Stimulated activated CD4-positive, alpha-beta T cell treated with anti-CD3 and anti-CD28 coated beads, Interleukin-2, amount 100 ng/mL, for 24 hours (primary cell): Measurements from ENCODE around the gene TBX4.
"Not testable (repeated sequence)": the region's sequence is repeated elsewhere in the genome, so short reads cannot be mapped to it uniquely, and the experiment has no call there.

Source experiments
- DNase-seq, 2 donors: peaks; one replicate each; pipeline ENCODE4 v3.0.0-alpha.2; 2020

The TBX4 gene

GRCh38 chr17:61431594-61432311 is 20.5 kb upstream of the TBX4 start:
- no peak for DNase-seq

- DNase-seq, result no peak
Measured at GRCh38 chr17:61436273-61436672, 15.9 kb upstream of the TBX4 start.

GRCh38 chr17:61436995-61437704 is 15.1 kb upstream of the TBX4 start:
- no peak for DNase-seq

GRCh38 chr17:61440697-61441096 is 11.5 kb upstream of the TBX4 start:
- no peak for DNase-seq

GRCh38 chr17:61441507-61441906 is 10.7 kb upstream of the TBX4 start:
- DNase-seq, result not testable (repeated sequence)

- no peak for DNase-seq
Measured at GRCh38 chr17:61442136-61442775, 10.0 kb upstream of the TBX4 start.

- DNase-seq, result no peak
Measured at GRCh38 chr17:61442878-61443474, 9.2 kb upstream of the TBX4 start.

GRCh38 chr17:61443475-61443882 is 8.7 kb upstream of the TBX4 start:
- no peak for DNase-seq

- no peak for DNase-seq
Measured at GRCh38 chr17:61444075-61444474, 8.1 kb upstream of the TBX4 start.

- DNase-seq, result no peak
Measured at GRCh38 chr17:61444831-61445230, 7.4 kb upstream of the TBX4 start.

GRCh38 chr17:61447358-61447757 is 4.9 kb upstream of the TBX4 start:
- DNase-seq, result no peak

GRCh38 chr17:61448042-61448441 is 4.2 kb upstream of the TBX4 start:
- DNase-seq, result no peak

- DNase-seq, result not testable (repeated sequence)
Measured at GRCh38 chr17:61449140-61449539, 3.1 kb upstream of the TBX4 start.

- DNase-seq, result no peak
Measured at GRCh38 chr17:61449707-61450640, 2.2 kb upstream of the TBX4 start.

- DNase-seq, result no peak
Measured at GRCh38 chr17:61450641-61451537, 1.3 kb upstream of the TBX4 start.

- DNase-seq, result no peak
Measured at GRCh38 chr17:61451538-61452300, 503 bp upstream of the TBX4 start.

- no peak for DNase-seq
Measured at GRCh38 chr17:61453566-61454380, 1.6 kb downstream of the TBX4 start.

GRCh38 chr17:61454381-61455323 is 2.4 kb downstream of the TBX4 start:
- no peak for DNase-seq
